ENCODE results near the gene AIG1. TPM values are rescaled to one million over a fixed set of nuclear protein-coding genes. Genes with fewer than 3 reads are reported as not detected.

Gene AIG1
- total RNA-seq, 1 experiment from 2014 or later: 2.2 TPM

DNA sequence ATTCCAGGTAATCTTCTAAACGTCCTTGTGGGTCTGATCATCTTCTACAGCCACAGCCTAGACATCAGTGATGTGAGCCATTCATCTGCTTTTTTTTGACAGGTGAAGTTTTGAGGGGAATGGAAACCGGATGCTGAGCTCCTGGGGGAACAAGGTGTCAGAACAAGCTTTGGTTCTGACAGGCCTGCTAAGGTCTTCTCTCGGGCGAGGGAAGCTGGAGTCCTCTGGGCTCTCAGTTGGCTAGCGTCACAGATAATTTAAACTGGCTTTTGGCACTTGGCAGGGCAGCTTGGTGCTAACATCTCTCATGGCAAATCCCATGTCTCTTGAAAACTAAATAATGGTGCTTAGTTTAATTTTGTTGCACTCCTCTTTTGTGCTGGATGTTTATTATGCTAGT, 8.4 kb upstream of the AIG1 start:
- intact Hi-C loops (cut with micrococcal nuclease; ENCODE audit: unreplicated experiment): no loop called here
- Histone ChIP-seq H3K27ac (ENCODE audit: low read depth, low read length, poor library complexity, severe bottlenecking) (no peak overlapping the region), H3K4me1 (ENCODE audit: insufficient read depth, low read length, poor library complexity, severe bottlenecking) (no peaks in the 10 kb centered on the region), H3K4me3 (ENCODE audit: low read depth, low read length, poor library complexity, severe bottlenecking) (no peak overlapping the region), H3K36me3 (ENCODE audit: insufficient read depth, low read length, poor library complexity, severe bottlenecking) (no peaks in the 10 kb centered on the region), H3K9me3 (ENCODE audit: low read depth, low read length, poor library complexity, severe bottlenecking) (no peaks in the 10 kb centered on the region), H3K27me3 (replicated peaks; ENCODE audit: insufficient read depth, low read depth, low read length, poor library complexity) (no peaks in the 10 kb centered on the region)
- ChIA-PET POLR2A (ENCODE audit: low non-redundant PET) (no interaction called here), CTCF (no interaction called here)
- no peak for DNase-seq (ENCODE audit: low spot score)
- TF ChIP-seq, protein P1, sequence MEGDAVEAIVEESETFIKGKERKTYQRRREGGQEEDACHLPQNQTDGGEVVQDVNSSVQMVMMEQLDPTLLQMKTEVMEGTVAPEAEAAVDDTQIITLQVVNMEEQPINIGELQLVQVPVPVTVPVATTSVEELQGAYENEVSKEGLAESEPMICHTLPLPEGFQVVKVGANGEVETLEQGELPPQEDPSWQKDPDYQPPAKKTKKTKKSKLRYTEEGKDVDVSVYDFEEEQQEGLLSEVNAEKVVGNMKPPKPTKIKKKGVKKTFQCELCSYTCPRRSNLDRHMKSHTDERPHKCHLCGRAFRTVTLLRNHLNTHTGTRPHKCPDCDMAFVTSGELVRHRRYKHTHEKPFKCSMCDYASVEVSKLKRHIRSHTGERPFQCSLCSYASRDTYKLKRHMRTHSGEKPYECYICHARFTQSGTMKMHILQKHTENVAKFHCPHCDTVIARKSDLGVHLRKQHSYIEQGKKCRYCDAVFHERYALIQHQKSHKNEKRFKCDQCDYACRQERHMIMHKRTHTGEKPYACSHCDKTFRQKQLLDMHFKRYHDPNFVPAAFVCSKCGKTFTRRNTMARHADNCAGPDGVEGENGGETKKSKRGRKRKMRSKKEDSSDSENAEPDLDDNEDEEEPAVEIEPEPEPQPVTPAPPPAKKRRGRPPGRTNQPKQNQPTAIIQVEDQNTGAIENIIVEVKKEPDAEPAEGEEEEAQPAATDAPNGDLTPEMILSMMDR (conservative IDR thresholded peaks at IDR 0.05; ENCODE audit: low read depth, low read length): no peak
- no peak for TF ChIP-seq EZH2 (IDR thresholded peaks at IDR 0.05; ENCODE audit: borderline replicate concordance, low read depth, low read length, poor library complexity, severe bottlenecking)
- BruUV-seq (replicated peaks): no TSS peak

DNA sequence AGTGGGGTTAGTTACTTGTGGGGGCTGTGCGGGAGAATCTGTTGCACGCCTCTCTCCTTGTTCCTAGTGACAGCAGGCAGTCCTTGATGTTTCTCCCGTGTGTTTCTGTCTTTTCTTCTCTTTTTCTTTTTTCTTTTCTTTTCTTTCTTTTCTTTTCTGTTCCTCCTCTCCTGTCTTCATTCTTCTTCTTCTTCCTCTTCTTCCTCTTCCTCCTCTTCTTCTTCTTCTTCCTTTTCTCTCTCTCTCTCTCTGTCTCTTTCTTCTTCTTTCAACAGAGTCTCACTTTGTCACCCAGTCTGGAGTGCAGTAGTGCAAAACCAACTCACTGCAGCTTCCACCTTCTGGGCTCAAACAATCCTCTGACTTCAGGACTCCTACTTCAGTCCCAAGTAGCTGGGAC, 6.8 kb upstream of the AIG1 start:
- ChIA-PET POLR2A (ENCODE audit: low non-redundant PET) (no interaction called here), CTCF (no interaction called here)
- Histone ChIP-seq H3K4me1 (ENCODE audit: insufficient read depth, low read length, poor library complexity, severe bottlenecking) (no peaks in the 10 kb centered on the region), H3K4me3 (ENCODE audit: low read depth, low read length, poor library complexity, severe bottlenecking) (no peak overlapping the region), H3K27ac (ENCODE audit: low read depth, low read length, poor library complexity, severe bottlenecking) (no peak overlapping the region), H3K36me3 (ENCODE audit: insufficient read depth, low read length, poor library complexity, severe bottlenecking) (no peaks in the 10 kb centered on the region), H3K9me3 (ENCODE audit: low read depth, low read length, poor library complexity, severe bottlenecking) (no peaks in the 10 kb centered on the region), H3K27me3 (replicated peaks; ENCODE audit: insufficient read depth, low read depth, low read length, poor library complexity) (no peaks in the 10 kb centered on the region)
- no TSS peak for BruUV-seq (replicated peaks)
- intact Hi-C loops (cut with micrococcal nuclease; ENCODE audit: unreplicated experiment): no loop called here
- no peak for TF ChIP-seq EZH2 (IDR thresholded peaks at IDR 0.05; ENCODE audit: borderline replicate concordance, low read depth, low read length, poor library complexity, severe bottlenecking)
- TF ChIP-seq, protein P1 (conservative IDR thresholded peaks at IDR 0.05; ENCODE audit: low read depth, low read length): no peak
- no peak for DNase-seq (ENCODE audit: low spot score)

DNA sequence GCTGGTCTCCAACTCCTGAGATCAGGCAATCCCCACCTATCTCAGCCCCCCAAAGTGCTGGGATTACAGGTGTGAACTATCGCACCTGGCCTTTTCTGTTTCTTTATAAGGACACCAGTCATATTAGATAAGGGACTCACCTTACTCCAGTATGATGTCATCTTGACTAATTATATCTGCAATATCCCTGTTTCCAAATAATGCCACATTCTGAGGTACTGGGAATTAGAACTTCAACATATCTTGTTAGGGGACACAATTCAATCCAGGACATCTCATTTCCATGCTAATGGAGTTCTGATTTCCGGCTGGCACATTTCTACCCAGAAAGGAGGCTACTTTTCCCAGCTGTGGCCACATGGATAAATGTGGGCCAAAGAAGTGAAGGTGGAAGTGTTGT, 6.4 kb upstream of the AIG1 start:
- no TSS peak for BruUV-seq (replicated peaks)
- Histone ChIP-seq H3K4me1 (ENCODE audit: insufficient read depth, low read length, poor library complexity, severe bottlenecking) (no peaks in the 10 kb centered on the region), H3K36me3 (ENCODE audit: insufficient read depth, low read length, poor library complexity, severe bottlenecking) (no peaks in the 10 kb centered on the region), H3K27me3 (replicated peaks; ENCODE audit: insufficient read depth, low read depth, low read length, poor library complexity) (no peaks in the 10 kb centered on the region), H3K9me3 (ENCODE audit: low read depth, low read length, poor library complexity, severe bottlenecking) (no peaks in the 10 kb centered on the region), H3K27ac (ENCODE audit: low read depth, low read length, poor library complexity, severe bottlenecking) (no peak overlapping the region), H3K4me3 (ENCODE audit: low read depth, low read length, poor library complexity, severe bottlenecking) (no peak overlapping the region)
- CTCF ChIA-PET: no interaction called here
- POLR2A ChIA-PET (ENCODE audit: low non-redundant PET): no interaction called here
- intact Hi-C loops (cut with micrococcal nuclease; ENCODE audit: unreplicated experiment): no loop called here
- no peak for DNase-seq (ENCODE audit: low spot score)
- TF ChIP-seq, protein P1 (conservative IDR thresholded peaks at IDR 0.05; ENCODE audit: low read depth, low read length): no peak
- no peak for TF ChIP-seq EZH2 (IDR thresholded peaks at IDR 0.05; ENCODE audit: borderline replicate concordance, low read depth, low read length, poor library complexity, severe bottlenecking)

Measured in A673 (cell line).